LNCAP (cell line): Measurements from ENCODE around the gene STARD6.

Experiments used
- TF ChIP-seq, protein P1 (sequence below): fragments of 450-650 bp; IDR thresholded peaks from 2 replicates; pipeline ENCODE4 v1.5.1; 2017; ENCODE audit warnings: mild to moderate bottlenecking

STARD6 gene

DNA sequence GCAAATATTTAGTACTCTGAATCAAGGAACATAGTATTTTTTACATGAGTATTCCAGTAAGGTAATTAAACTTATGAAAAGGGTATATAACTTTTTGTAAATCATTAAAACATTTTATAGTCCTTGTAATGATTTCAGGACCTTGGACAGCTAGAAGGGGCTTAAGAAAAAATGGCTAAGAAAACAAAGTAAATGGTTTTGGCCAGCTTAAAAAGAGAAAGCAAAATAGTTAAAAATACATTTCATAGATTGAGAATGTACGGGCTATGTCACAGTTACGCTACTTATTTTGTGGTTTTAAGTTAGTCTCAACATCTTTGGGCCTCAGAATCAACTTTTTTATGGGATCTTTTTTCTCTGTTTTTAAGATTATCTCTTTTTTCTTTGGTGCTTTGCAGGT is 61.6 kb downstream of the STARD6 start:
- TF ChIP-seq, protein P1, sequence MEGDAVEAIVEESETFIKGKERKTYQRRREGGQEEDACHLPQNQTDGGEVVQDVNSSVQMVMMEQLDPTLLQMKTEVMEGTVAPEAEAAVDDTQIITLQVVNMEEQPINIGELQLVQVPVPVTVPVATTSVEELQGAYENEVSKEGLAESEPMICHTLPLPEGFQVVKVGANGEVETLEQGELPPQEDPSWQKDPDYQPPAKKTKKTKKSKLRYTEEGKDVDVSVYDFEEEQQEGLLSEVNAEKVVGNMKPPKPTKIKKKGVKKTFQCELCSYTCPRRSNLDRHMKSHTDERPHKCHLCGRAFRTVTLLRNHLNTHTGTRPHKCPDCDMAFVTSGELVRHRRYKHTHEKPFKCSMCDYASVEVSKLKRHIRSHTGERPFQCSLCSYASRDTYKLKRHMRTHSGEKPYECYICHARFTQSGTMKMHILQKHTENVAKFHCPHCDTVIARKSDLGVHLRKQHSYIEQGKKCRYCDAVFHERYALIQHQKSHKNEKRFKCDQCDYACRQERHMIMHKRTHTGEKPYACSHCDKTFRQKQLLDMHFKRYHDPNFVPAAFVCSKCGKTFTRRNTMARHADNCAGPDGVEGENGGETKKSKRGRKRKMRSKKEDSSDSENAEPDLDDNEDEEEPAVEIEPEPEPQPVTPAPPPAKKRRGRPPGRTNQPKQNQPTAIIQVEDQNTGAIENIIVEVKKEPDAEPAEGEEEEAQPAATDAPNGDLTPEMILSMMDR: no peak

DNA sequence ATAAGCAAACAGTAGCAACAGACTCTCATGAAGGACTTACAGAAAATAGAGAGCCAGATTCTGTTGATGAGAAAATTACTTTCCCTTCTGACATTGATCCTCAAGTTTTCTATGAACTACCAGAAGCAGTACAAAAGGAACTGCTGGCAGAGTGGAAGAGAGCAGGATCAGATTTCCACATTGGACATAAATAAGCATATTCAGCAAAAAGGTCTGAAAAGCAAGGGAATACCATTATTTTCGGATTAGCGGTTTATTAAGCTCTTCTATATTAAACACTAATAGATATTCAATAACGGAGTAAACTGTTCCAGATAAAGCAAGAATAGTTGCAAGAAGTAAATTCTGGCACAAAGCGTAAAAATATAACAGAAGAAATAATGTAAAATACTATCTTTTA is 63.4 kb downstream of the STARD6 start:
- TF ChIP-seq, protein P1: no peak

DNA sequence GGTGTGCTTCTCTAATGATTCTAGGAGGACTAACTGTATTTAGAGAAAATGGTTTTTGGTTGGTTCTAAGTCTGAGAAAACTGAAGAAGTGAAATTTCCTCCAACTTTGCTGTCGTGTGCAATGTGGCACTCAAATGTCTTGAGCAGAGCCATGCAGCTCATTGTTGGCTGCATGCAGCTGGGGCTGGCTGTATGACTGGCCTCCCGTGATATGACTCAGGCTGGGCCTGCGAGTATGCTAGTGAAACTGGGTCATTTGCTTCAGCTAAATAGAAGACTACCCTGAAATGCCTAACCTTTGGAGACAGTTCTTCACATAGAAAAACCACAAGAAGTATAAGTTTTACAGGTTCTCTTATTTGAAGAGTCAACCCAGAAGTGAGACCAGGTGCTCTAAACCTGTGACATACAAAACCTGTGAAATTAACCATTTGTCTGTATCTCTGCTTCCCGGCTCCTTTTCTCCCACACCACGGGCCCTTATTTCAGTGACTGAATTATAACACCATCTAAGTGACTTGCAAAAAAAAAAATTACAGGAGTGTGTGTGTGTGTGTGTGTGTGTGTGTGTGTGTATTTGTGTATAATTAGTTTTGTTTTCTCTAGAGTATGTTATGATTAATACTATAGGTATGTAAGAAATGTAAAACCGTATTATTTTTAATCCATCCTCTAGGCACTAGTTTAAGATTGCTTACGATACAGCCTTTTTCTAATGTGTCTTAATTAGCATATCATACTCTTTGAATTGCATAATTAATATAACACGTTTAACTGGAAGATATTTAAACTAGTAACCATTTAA is 72.5 kb downstream of the STARD6 start:
- TF ChIP-seq, protein P1: no peak

DNA sequence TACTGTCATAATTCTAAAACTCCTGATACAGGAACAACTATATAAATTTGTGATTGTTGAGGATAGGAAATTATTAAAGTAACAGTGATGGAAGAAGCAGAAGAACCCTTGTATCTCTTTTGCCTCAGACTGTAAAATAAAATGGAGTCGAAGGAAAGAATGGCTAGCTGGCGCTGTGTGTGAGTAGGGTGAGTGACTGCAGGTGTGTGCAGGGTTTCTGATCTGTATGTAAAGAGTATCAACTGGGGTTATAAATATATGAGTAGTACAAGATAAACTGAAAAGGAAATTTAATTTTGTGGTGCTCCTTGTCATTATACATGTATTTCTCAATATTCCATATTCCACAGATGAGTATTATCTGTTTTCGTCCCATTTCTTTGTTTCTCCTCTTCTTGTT is 73.1 kb downstream of the STARD6 start:
- TF ChIP-seq, protein P1: no peak

DNA sequence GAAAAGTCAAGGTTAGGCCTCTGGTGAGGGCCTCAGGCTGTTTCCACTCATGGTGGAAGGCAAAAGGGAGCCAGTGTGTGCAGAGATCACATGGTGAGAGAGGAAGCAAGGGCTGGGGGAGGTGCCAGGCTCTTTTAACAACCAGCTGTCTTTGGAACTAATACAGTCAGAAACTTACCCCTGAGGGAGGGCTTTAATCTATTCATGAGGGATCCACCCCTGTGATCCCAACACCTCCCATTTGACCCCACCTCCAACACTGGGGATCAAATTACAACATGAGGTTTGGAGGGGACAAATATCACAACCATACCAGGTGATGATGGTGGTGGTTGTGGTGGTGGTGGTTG is 77.5 kb downstream of the STARD6 start:
- TF ChIP-seq, protein P1: no peak

DNA sequence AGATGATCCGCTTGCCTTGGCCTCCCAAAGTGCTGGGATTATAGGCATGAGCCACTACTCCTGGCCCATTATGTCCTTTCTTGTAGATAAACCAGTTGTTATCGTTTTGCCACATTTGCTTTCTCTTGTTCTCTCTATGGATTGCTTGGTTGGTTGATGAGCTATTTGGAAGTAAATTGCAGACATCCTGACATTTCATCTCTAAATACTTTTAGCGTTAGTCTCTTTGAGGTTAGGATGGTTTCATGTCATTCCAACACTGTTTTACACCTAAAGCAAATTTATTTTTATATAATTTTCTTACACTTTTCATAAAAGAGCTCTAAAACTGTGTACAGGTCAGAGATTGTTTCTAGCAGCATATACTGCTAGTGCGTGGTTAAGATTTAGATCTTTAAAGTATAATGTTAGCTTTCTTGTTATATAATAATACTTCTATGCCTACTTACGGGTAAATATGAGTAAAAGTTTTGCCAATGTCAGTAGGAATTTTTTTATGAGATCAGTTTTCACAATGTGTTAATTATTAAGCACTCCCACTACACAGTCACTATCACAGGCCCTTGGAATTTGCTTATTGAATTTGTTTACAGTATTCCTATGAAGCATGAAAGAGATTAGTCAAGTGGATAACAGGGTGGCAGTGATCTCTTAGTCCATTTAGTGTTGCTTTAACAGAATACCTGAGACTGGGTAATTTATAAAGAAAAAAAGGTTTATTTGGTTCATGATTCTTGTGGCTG is 78.0 kb downstream of the STARD6 start:
- TF ChIP-seq, protein P1: no peak

DNA sequence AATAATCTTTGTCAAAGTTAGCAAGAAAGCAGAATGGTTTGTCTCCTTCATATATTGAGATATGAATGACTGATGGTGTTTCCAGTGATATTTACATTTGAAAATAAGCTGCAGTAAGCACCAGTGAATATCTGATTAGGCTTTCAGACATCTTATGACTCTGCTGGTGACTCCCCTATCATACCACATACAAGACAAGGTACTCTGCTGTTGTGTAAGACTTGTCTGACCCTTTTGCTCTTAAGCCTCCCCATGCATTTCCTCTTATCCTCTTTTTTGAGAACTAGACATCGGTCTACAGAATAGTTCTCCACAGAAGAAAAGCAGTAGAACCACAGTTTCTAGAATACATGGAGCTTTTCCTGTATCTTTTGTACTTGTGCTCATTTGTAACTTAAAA is 79.0 kb downstream of the STARD6 start:
- TF ChIP-seq, protein P1: no peak
